GM19463 (cell line): ENCODE results near the gene KCNJ12.
"Not testable (repeated sequence)": the region's sequence is repeated elsewhere in the genome, so short reads cannot be mapped to it uniquely, and the experiment has no call there.

ENCODE experiments used
- ATAC-seq: cut with Tn5 transposase; IDR thresholded peaks from one replicate; pipeline ENCODE4 v1.9.1; 2021; ENCODE audit warnings: mild to moderate bottlenecking, moderate library complexity; ENCODE audit not compliant: unreplicated experiment

KCNJ12 gene

DNA sequence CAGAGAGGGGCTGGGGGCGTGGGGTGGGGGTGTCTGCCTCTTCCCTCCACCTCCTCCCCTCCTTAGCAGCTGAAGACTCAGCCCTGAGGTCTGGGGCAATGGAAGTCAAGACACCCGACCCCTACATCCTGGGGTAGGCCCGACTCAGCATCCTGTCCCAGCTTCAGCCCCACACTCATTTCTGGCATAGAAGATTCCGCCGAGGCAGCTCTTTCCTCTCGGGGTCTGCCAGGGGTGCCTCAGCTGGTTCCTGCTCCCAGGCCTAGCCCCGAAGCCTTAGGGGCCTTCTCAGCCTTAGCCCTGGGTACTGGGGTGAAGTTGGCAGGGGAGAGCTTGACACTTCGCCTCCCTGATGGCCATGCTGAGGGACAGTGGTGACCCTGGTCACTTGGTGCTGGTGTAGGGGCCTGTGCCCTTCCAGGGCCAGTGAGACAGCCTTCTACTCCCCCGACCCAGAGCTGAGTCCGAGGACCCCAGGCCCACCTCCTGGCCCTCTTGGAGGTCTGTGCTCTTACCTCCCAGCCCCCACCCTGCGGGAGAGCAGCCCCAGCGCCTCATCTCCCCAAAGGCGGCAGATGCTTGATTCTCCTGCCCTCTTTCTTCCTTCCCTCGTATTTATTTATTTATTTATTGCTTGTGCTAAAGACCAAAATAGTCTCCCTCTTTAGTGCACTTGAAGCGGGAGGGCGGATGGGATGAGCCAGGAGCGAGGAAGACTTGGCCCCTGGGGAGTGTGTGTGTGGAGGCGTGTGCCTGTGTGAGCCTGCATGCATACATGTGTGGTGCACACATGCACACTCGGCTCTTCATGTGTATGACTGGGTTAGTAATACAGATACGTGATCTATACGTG is 42.5 kb downstream of the KCNJ12 start:
- ATAC-seq: no peak

DNA sequence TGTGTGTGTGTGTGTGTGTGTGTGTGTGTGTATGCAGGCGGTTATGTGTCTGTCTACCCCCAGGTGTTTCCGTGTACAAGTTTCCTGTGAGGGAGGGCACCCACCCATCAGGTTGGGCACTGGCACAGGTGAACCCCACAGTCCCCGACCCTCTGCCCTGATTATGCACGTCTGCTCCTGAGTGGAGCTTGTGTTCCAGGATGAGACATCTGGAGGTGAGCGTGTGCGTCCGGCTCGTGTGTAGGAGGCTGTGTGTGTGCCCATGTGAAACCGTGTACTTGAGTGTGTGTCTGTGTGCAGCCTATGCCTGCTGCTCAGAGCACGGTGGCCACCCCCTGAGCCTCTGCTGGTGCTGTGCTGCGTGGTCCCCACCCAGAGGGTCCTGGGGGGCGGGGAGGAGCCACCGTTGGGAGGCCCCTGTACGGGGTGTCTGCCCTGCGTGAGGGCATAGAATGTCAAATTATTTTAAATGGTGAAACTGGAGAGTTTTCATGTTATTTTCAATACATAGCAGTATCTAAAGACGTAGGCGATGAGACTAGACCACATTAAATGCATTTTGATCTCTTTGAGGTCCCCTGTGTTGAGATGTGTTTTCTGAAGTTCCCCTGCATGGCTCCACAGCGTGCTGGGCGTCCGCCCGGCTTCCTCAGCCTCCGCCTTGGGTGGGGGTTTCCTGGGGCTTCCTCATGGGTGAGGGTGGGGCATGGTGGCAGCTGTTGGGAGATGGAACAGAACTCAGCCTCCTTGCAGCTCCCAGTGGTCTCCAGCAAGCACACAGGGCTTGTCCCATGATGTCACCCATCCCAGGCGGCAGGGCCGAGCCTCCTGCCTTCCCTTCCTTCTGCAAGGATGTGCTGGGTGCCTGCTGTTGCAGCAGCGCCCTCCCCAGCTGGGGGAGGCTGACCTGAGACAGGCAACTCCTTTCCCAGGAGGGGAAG is 43.4 kb downstream of the KCNJ12 start:
- ATAC-seq: no peak

DNA sequence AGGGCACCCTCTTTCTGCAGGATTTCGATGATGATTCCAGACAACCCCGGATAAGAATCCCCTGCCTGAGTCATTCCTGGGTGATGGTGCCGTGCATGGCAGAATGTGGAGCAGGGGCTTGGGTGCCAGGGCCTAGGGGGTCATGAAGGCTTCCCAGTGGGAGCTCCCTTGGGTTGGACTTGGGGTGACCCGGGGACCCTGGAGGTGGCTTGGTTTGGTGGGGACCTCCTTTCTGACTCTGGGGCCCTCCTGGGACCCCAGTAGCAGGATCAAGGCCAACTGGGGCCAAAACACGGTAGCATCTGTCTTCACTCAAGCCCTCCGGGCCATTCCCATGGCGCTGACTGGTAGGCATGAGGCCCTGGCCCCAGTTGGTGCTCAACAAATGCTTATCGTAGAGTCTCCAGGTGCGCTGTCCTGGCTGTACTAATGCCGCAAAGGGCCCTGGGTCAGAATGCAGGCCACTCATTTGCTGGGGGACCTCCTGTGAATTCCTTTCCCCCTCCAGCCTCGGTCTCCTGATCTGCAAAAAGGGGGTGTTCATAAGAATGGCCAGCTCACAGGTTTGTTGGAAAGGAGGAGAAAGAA is 44.4 kb downstream of the KCNJ12 start:
- not testable (repeated sequence) for ATAC-seq

DNA sequence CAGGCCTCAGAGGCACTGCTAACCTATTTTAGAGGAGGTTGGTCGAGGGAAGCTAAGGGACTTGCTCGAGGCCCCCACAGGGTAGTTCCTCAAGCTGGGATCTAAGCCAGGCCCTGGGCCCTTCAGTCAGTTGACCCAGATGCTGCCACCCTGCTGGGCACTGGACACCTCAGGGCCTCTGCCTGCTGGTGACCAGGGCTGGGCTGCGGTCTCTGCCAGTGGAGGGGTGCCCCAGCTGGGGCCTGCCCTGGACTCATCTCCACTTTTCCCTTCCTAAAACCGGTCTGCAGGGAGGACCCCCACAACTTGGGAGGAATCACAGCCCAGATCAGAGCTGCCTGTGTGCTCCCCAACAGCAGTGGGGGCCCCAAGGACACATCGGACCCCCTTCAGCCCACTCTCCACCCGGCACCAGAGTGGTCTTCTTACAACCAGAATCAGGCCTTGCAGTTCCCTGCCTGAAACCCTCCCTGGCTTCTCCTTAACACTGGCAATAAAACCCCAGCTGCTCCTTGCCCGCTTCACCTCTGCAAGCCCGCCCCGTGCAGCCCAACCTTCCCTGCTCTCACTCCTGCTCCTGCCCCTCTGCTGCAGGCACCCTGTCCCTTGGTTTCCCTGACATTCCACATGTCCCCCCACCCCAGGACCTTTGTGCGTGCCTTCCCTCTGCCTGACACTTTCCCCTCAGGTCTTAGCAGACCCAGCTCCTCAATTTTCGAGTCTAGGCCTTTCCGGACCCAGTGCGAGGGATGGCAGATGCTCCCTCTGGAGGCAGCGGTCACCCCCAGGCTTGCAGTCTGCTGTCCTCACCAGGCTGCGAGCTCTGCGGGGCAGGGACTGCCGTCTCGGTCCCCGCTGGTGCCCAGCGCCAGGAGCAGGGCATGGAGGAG is 45.5 kb downstream of the KCNJ12 start:
- not testable (repeated sequence) for ATAC-seq

DNA sequence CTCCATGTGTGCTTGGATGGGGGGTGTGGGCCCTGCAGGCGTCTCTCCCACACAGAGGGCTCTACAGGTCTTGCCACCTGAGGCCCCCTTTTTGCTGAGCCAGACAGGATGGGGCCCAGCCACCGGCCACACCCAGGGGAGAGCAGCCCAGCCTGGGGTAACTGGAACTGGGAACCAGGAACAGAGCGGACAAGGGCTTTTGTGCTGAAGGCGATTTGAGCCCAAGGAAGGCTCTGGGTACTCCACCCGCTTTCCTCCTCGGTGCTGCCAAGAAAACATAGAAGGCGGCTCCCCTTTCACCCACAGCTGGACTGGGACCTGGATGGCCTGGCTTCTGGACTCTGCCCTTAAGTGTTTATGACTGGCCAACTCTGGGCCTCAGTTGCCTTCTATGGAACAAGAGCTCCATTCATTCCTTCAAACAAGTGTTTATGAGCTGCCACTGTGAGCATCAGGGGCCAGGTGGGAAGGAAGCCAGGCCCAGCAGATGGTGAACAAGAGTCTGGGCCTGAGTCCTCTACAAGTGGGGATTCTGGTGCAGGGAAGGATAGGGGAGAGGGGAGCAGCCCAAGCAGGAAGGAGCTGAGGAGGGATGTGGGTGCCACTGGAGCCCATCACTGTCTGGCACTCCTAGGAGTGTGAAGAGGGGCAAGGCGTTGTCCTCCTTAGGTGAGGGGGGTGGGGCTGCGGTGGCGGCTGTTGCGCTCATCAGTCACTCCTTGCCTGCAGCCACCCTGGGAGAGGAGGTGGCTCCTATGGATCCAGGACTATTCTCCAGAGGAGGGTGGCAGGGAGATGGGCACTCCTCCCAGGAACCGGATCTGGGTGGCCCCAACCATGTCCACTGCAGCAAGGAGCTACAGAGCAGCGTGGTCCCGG is 46.4 kb downstream of the KCNJ12 start:
- not testable (repeated sequence) for ATAC-seq

DNA sequence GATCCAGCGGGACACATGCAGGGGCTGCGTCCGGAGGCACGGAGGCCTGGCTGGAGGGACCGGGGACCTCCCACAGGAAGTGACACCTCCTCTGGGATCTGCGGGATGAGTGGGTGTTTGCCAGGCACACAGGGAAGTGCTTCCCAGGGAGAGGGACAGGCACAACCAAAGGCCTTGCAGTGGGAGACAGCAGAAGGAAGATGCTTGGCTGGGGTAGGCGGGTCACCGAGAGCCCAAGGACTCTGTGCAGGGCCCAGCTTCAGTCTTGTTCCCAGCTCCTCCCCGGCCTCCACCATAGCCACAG is 47.0 kb downstream of the KCNJ12 start:
- ATAC-seq: not testable (repeated sequence)

DNA sequence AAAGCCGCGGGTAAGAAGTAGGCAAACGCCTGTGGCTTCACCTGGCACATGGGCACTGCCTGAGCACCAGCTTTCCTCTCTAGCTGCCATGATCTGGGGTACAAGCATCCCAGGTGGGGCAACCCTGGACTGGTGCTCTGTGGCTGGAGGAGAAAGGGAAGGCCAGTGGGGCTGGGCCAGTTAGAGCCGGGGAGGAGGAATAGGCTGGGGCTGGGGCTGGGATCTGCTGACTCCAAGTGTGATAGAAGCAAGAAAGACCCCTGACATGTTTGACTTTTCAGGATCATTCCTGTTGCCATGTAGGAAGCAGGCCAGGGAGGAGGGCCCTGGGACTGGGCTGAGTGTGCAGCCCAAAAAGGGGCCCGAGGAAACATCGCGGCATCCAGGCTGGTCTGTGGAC is 48.5 kb downstream of the KCNJ12 start:
- ATAC-seq: not testable (repeated sequence)

DNA sequence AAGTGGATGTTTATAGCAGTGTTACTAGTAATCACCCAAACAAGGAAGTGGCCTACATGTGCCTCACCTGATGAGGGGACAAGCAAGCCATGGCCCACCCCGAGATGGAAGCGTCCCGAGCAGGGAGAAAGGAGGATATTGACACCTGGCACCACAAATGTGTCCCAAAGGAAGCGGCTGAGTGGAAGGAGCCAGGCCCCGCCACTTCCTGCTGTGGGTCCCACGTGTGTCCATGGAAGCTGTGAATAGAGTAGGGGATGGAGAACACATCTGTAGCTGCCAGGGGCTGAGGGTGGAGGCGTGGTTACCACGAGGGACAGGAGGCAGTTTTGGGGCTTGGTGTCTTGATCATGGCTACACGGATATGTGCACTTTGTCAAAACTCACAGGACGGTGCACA is 49.2 kb downstream of the KCNJ12 start:
- ATAC-seq: no peak

DNA sequence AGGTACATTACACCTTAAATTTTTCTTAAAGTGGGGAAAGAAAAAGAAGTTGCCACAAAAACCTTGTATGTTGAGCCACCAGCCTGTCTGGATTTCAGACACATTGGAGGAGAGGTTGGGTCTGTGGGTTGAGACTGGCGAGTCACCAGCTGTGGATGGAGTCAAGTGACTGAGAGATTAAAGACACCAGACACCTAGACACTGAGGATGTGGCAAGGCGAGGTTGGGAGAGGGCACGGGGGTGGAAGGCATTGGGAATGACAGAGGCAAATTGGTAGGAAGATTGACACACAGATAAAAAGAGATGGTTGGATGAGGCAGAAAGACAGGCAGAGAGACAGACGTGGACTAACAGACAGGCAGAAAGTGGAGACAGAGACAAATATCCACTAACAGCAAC is 49.6 kb downstream of the KCNJ12 start:
- no peak for ATAC-seq

DNA sequence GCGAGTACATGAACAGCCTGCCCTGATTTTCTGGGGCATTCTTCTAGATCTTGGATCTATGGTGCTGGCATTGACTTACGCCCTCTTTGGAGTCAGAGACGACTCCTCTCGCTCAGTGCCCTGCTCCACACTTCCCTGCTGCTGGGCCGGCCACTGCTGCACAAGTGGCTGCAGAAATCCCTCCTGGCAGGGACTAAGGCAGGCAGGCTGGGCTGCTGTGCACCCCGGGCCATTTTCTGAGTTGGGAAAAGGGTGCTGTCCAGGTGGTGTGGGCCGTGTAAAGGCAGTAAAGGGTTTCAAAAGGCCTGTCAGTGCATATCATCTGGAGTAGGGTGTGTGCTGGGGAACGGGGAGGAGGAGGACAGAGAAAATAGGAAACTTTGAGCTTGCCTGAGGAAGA is 50.1 kb downstream of the KCNJ12 start:
- not testable (repeated sequence) for ATAC-seq

DNA sequence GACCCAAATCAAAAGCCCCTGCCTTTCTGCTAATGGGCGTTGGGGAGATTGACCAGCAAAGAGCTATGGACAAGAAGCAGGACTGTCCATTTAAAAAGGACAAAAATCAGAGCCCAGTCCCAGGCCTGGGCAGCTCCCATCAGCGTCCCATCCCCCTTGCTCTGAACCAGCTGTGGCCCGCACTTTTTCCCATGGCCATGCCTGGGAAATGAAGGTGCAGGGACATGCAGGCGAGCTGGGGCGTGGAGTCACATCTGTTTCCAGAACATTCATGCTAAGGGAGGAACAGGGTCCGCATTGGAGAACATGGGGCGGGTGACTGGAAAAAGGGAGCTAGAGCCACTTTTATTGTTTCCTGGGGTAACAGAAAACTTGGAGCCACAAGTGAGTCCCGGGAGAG is 50.7 kb downstream of the KCNJ12 start:
- ATAC-seq: not testable (repeated sequence)

DNA sequence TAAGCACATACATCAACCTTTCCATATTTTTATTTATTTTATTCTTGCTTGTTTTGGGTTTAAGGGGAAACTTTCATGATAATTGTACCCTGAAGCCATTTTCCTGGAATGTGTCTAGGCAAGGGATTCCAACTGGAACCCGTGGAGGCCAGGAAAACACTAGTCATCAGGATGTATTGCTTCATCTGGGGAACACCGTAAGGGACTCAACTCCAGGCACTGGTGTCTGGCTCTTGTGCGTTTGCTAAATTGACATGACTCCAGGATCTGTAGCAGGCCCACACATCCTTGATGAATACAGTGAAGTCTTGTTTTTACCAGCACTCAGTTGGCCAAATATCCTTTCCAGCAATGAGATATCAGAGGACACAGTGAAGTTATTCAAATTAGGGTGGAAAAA is 51.6 kb downstream of the KCNJ12 start:
- not testable (repeated sequence) for ATAC-seq

DNA sequence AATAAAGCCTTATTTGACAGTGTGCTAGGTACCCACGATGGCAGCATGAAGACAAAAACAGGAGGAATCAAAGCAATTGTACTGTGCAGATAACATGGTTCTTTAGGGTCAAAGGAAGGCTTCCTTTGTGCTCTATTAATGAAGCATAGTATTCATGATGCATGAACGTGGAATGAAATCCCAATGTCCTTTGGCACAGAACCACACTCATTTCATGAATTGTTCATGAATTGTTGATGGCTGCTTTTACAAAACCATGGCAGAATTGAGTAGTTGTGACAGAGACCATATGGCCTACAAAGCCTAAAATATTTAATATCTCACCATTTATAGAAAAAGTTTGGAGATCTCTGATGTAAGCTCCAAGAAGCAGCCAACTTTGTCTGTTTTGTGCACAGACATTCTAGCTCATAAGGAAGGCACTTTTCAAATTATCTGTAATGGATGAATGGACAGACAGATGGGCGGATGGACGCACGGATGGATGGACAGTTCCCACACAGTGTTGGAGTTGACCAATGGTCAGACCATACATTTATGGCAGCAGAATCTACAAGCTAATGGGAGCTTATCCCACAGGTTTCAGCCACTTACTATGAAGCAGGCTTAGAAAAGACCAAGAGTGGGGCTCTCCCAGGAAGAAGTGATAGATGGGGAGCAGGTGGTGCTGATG is 52.7 kb downstream of the KCNJ12 start:
- not testable (repeated sequence) for ATAC-seq

DNA sequence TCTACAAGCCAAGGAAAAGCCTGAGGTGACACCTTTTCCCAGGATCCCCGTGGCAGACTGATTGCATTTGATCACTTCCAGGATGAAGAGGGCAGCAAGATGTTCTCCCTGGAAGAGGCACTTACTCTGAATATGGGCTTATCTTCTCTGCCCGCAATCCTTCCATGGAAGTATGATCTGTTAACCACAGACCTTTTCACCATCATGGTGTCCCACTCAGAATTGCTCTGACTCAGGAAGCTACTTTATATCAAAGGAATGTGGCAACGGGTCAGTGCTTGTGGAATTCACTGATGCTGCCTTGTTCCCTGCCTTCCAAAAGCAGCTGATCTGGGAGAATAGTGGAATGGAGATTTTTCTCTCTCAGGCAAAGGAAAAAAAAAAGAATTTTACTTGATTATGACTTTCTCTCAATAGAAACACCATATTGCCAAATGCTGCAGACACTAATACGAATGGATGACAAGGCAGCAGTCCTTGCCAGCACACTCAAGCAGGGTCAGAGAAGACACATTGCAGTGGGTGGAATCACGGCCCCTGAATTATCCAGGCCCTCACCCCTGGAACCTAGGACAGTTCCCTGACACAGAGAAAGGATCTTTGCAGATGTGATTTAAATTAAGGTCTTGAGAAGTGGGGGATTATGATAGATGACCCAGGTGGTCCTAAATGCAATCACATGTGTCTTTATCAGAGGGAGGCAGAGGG is 53.9 kb downstream of the KCNJ12 start:
- ATAC-seq: not testable (repeated sequence)

DNA sequence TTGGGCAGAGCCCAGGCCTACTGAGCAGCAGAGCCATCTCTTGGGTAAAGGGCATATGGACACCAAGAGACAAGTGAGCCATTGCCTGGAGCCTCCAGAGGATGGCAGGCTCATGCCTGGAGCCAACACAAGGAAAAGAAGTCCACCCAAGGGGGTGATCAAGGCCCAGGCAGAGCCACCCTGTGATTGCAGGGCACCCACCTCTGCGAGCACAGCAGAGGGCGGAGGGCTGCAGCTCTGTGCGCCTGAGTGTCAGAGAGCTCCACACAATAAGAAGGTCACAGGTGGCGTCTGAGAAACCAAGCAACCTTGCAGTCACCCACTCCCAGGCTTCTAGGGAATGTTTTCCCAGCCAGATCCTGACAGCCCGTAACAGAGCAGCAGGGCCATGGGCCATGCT is 57.8 kb downstream of the KCNJ12 start:
- not testable (repeated sequence) for ATAC-seq

DNA sequence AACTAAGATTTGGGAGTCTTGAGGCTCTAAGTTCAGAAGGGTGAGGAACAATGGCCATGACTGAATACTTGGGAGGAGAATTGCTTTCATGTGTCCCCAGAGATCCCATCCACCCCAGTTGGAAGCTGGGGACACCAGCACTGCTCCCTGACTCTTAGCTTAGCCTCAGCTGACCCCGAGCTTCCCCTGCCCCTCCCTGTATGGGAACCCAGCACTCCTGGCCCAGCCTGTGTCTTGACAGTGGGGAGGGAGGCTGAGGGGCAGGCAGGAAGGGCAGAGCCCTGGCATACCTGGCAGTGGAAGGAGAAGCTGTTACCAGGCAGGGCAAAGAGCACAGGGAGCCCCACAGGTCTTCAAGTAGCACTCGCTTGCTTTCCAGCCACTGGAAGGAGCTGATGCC is 58.8 kb downstream of the KCNJ12 start:
- ATAC-seq: not testable (repeated sequence)

DNA sequence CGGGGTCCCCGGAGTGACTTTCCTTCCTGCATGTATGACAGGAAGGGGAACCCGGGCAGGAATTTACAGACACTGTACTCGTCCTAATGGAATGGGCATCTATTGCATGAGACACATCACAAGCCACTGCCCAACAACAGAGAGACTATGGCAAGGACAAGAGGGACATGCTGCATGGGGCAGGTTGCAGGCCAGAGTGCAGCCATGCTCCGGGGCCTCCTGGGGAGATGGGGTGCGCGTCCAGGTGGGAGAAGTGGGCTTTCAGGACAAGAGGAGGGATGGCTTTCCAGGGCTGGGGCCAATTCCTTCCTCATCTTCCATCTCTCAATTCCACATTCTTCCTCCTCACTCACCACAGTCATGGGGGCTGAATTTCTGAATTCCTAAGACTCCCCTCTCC is 60.3 kb downstream of the KCNJ12 start:
- ATAC-seq: not testable (repeated sequence)
